Activated CD4-positive, alpha-beta memory T cell treated with anti-CD3 and anti-CD28 coated beads, Interleukin-2, amount 10 ng/mL, durations not matched to agents 7 days and 5 days (primary cell): Measurements from ENCODE around the gene MYOC. TPM values are rescaled to one million over a fixed set of nuclear protein-coding genes. Genes with fewer than 3 reads are reported as not detected.
"Not testable (repeated sequence)": the region's sequence is repeated elsewhere in the genome, so short reads cannot be mapped to it uniquely, and the experiment has no call there.

ENCODE experiments used
- CTCF ChIA-PET: fragments of 350-600 bp; sonication (Branson Sonifier 250); formaldehyde crosslinking; loops from one replicate; lab custom pipeline; 2021; ENCODE audit warnings: antibody characterized with exemption, inconsistent platforms; lab: Charles Lee
- POLR2A ChIA-PET: fragments of 350-600 bp; sonication (Branson Sonifier 250); formaldehyde crosslinking; loops from one replicate; lab custom pipeline; 2021; ENCODE audit warnings: antibody characterized with exemption; lab: Charles Lee
- DNase-seq: peaks from one replicate; pipeline ENCODE4 v3.0.0-alpha.2; 2020
- H3K27ac Mint-ChIP-seq: one replicate; pipeline ENCODE4 v1.8.0; 2021; ENCODE audit warnings: mild to moderate bottlenecking, mixed read lengths
- H3K27me3 Mint-ChIP-seq: one replicate; pipeline ENCODE4 v1.8.0; 2021; ENCODE audit warnings: mixed read lengths
- H3K36me3 Mint-ChIP-seq: one replicate; pipeline ENCODE4 v1.8.0; 2021; ENCODE audit warnings: low read depth, mixed read lengths
- H3K4me1 Mint-ChIP-seq: one replicate; pipeline ENCODE4 v1.8.0; 2021; ENCODE audit warnings: mixed read lengths
- H3K4me3 Mint-ChIP-seq: one replicate; pipeline ENCODE4 v1.8.0; 2021; ENCODE audit warnings: mild to moderate bottlenecking, mixed read lengths
- H3K9me3 Mint-ChIP-seq: one replicate; pipeline ENCODE4 v1.8.0; 2021; ENCODE audit warnings: mixed read lengths
- total RNA-seq, 2 experiments: library from RNA; stranded (reverse); gene quantifications; one replicate each; pipeline ENCODE4 v1.2.3, GENCODE V29; 2021

The MYOC gene
- total RNA-seq, 2 experiments from 2014 or later: not detected

GRCh38 chr1:171622152-171622462, 30.4 kb downstream of the MYOC start, which contains the start of gene MYOCOS:
TSS of gene MYOCOS (plus strand) at chr1:171622243. CDS start at chr1:171623884, 1,641 bp downstream.
- peaks cover 10% of the 10 kb centered on the region for H3K27me3 Mint-ChIP-seq
- H3K27ac Mint-ChIP-seq: no peak within 1 kb of the TSS
- H3K9me3 Mint-ChIP-seq: no peaks in the 10 kb centered on the region
- ChIA-PET POLR2A (no interaction called here), CTCF (interaction anchor here (1.1 kb wide), 1 partner anchor 93 kb away, joined by 3 read pairs; no protein-coding TSS in a partner anchor)
- no peak within 1 kb of the TSS for H3K4me3 Mint-ChIP-seq
- H3K4me1 Mint-ChIP-seq: no peaks in the 10 kb centered on the region
- no peaks in the 10 kb centered on the region for H3K36me3 Mint-ChIP-seq
- no peak for DNase-seq

GRCh38 chr1:171616586-171616985, 35.9 kb downstream of the MYOC start:
- no peak for DNase-seq
- Mint-ChIP-seq H3K4me3 (no peak overlapping the region), H3K36me3 (no peaks in the 10 kb centered on the region), H3K27me3 (peaks cover 10% of the 10 kb centered on the region), H3K27ac (no peak overlapping the region), H3K4me1 (no peaks in the 10 kb centered on the region), H3K9me3 (no peaks in the 10 kb centered on the region)
- ChIA-PET POLR2A (no interaction called here), CTCF (no interaction called here)

DNA sequence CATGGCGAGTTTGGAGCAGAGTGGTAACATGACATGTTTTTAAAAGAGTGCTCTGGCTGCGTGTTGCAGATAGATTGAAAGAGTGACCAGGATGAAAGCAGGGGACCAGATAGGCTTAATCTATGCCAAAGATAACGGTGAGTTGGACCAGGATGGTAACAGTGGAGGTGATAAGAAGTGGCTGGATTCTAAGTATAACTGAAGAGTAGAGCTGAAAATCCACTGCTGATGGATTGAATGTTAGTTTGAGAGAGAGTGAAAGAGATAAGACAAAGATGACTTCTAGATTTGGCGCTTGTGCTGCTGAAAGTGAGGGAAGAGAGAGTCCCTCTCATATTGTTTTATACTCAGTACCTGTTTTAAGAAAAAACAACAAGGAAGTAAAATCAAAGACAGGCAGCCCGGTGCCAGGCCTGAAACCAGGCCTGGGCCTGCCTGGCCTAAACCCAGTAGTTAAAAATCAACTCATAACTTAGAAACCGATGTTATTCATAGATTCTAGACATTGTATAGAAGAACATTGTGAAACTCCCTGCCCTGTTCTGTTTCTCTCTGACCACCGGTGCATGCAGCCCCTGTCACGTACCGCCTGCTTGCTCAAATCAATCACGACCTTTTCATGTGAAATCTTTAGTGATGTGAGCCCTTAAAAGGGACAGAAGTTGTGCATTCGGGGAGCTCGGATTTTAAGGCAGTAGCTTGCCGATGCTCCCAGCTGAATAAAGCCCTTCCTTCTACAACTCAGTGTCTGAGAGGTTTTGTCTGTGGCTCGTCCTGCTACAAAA, 37.2 kb downstream of the MYOC start:
- POLR2A ChIA-PET, H3K9me3 Mint-ChIP-seq, H3K4me3 Mint-ChIP-seq, H3K4me1 Mint-ChIP-seq, CTCF ChIA-PET, H3K27me3 Mint-ChIP-seq, H3K36me3 Mint-ChIP-seq, DNase-seq, H3K27ac Mint-ChIP-seq: not testable (repeated sequence)

GRCh38 chr1:171613282-171613681, 39.2 kb downstream of the MYOC start:
- H3K4me1 Mint-ChIP-seq: no peaks in the 10 kb centered on the region
- ChIA-PET POLR2A (no interaction called here), CTCF (no interaction called here)
- peaks cover 1% of the 10 kb centered on the region for H3K27me3 Mint-ChIP-seq
- no peak overlapping the region for H3K27ac Mint-ChIP-seq
- no peak for DNase-seq
- no peak overlapping the region for H3K4me3 Mint-ChIP-seq
- H3K36me3 Mint-ChIP-seq: no peaks in the 10 kb centered on the region
- H3K9me3 Mint-ChIP-seq: no peaks in the 10 kb centered on the region

DNA sequence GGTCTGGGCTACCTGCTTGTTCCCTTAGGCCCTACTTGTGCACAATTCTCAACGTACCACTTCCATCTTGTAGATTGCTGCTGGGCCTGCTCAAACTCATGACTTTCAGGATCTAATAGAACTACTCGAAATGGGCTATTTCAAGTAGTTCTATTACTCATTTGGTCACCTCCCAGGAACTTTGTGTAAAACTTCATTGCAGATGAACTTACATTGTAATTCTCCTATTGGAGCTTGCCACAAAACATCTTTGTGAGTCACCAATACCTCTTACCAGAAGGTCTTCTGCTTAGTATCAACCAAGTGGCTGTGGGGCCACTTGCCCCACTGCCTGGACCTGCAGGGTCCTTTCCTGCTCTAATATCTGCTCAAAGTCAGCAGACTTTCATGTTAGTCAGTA, 41.2 kb downstream of the MYOC start:
- Mint-ChIP-seq H3K27me3 (no peaks in the 10 kb centered on the region), H3K9me3 (no peaks in the 10 kb centered on the region), H3K36me3 (no peaks in the 10 kb centered on the region), H3K4me1 (no peaks in the 10 kb centered on the region), H3K27ac (no peak overlapping the region), H3K4me3 (no peak overlapping the region)
- no peak for DNase-seq
- CTCF ChIA-PET: no interaction called here
- POLR2A ChIA-PET: no interaction called here

GRCh38 chr1:171610385-171610784, 42.1 kb downstream of the MYOC start:
- H3K27ac Mint-ChIP-seq: no peak overlapping the region
- H3K4me1 Mint-ChIP-seq: no peaks in the 10 kb centered on the region
- ChIA-PET CTCF (no interaction called here), POLR2A (no interaction called here)
- H3K4me3 Mint-ChIP-seq: no peak overlapping the region
- no peaks in the 10 kb centered on the region for H3K36me3 Mint-ChIP-seq
- DNase-seq: no peak
- H3K9me3 Mint-ChIP-seq: no peaks in the 10 kb centered on the region
- no peaks in the 10 kb centered on the region for H3K27me3 Mint-ChIP-seq

DNA sequence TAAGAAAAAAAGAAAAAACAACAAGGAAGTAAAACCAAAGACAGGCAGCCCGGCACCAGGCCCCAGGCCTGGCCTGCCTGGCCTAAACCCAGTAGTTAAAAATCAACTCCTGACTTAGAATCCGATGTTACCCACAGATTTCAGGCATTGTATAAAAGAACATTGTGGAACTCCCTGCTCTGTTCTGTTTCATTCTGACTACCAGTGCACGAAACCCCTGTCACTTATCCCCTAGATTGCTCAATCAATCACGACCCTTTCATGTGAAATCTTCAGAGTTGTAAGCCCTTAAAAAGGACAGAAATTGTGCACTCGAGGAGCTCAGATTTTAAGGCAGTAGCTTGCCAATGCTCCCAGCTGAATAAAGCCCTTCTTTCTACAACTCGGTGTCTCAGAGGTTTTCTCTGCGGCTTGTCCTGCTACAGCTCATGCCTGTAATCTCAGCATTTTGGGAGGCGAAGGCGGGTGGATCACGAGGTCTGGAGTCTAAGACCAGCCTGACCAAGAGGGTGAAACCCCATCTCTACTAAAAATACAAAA, 46.0 kb downstream of the MYOC start:
- H3K36me3 Mint-ChIP-seq: no peaks in the 10 kb centered on the region
- DNase-seq: no peak
- POLR2A ChIA-PET: no interaction called here

GRCh38 chr1:171603042-171603441, 49.4 kb downstream of the MYOC start:
- H3K4me1 Mint-ChIP-seq, POLR2A ChIA-PET, H3K27me3 Mint-ChIP-seq, CTCF ChIA-PET, H3K4me3 Mint-ChIP-seq, DNase-seq, H3K27ac Mint-ChIP-seq, H3K36me3 Mint-ChIP-seq, H3K9me3 Mint-ChIP-seq: not testable (repeated sequence)

More for the DNA sequence above, 46.0 kb downstream of the MYOC start:
- H3K4me1 Mint-ChIP-seq: no peaks in the 10 kb centered on the region
- no peaks in the 10 kb centered on the region for H3K9me3 Mint-ChIP-seq
- H3K27ac Mint-ChIP-seq: no peak overlapping the region
- no peak overlapping the region for H3K4me3 Mint-ChIP-seq
- H3K27me3 Mint-ChIP-seq: no peaks in the 10 kb centered on the region
- CTCF ChIA-PET: interaction anchor here (1.3 kb wide), 1 partner anchor 14 kb away, joined by 3 read pairs; no protein-coding TSS in a partner anchor

GRCh38 chr1:171600862-171601261, 51.6 kb downstream of the MYOC start:
- DNase-seq: no peak
- no peaks in the 10 kb centered on the region for H3K4me1 Mint-ChIP-seq
- CTCF ChIA-PET: no interaction called here
- peaks cover 12% of the 10 kb centered on the region for H3K36me3 Mint-ChIP-seq
- no peaks in the 10 kb centered on the region for H3K9me3 Mint-ChIP-seq
- POLR2A ChIA-PET: no interaction called here
- H3K4me3 Mint-ChIP-seq: no peak overlapping the region
- H3K27ac Mint-ChIP-seq: no peak overlapping the region
- no peaks in the 10 kb centered on the region for H3K27me3 Mint-ChIP-seq

DNA sequence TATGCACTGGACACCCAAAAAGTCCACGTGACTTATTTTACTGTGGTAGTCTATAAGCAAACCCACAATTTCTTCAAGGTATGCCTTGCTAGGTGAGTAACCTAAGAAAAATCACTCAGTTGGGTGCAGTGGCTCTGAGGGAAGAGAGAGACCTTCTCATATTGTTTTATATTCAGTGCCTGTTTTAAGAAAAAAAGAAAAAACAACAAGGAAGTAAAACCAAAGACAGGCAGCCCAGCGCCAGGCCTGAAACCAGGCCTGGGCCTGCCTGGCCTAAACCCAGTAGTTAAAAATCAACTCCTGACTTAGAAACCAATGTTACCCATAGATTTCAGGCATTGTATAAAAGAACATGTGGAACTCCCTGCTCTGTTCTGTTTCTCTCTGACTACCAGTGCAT, 52.2 kb downstream of the MYOC start:
- POLR2A ChIA-PET, H3K27ac Mint-ChIP-seq, CTCF ChIA-PET, H3K9me3 Mint-ChIP-seq, DNase-seq, H3K27me3 Mint-ChIP-seq, H3K4me1 Mint-ChIP-seq, H3K4me3 Mint-ChIP-seq: not testable (repeated sequence)
- H3K36me3 Mint-ChIP-seq: peaks cover 14% of the 10 kb centered on the region

DNA sequence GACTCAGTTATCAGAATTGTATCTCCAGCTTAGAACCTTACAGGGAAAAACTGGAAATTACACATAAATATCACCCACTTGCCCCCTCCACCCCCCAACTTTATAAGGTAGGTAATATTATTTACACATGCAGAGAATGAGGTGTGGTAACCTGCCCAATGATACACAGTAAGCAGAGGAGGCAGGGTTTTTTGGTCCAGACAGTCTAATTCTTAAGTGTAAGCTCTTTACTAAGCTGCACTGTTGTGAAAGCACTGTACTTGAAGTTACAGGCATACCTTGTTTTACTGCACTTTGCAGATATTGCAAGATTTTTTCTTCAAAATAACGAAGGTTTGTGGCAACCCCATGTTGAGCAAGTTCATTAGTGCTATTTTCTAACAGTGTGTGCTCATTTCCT, 55.3 kb downstream of the MYOC start:
- CTCF ChIA-PET: interaction anchor here (0.7 to 1.6 kb wide), 2 partner anchors 39 to 112 kb away, joined by 3 to 5 read pairs; partner anchors contain the start of gene PRRC2C
- H3K4me3 Mint-ChIP-seq: no peak overlapping the region
- DNase-seq: no peak

DNA sequence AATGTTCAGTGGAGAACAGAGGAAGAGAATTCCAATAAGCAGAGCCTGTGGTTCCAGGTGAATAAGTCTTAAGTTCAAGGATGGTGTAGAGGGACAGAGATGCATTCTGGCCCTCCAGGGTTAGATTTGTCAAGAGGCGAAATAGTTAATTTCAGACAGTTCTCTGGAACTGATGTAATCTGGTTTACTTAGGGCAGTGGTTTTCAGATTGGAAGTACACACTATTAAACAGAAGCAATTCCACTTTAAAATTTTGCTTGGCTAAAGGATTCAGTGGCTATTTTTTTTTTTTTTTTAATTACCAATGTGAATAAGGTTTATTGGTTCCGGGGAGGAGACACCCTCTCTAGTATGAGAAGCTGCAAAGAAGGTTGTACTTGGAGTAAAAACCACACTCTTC, 55.8 kb downstream of the MYOC start:
- H3K4me3 Mint-ChIP-seq: no peak overlapping the region
- ChIA-PET CTCF (interaction anchor here (0.7 to 1.6 kb wide), 2 partner anchors 40 to 112 kb away, joined by 3 to 5 read pairs; partner anchors contain the start of gene PRRC2C), POLR2A (no interaction called here)
- no peaks in the 10 kb centered on the region for H3K9me3 Mint-ChIP-seq
- peaks cover 32% of the 10 kb centered on the region for H3K36me3 Mint-ChIP-seq
- H3K27ac Mint-ChIP-seq: no peak overlapping the region
- no peaks in the 10 kb centered on the region for H3K4me1 Mint-ChIP-seq
- no peak for DNase-seq
- no peaks in the 10 kb centered on the region for H3K27me3 Mint-ChIP-seq

More for the DNA sequence above, 55.3 kb downstream of the MYOC start:
- H3K27me3 Mint-ChIP-seq: no peaks in the 10 kb centered on the region
- no peaks in the 10 kb centered on the region for H3K4me1 Mint-ChIP-seq
- POLR2A ChIA-PET: no interaction called here
- peaks cover 27% of the 10 kb centered on the region for H3K36me3 Mint-ChIP-seq
- H3K9me3 Mint-ChIP-seq: no peaks in the 10 kb centered on the region
- no peak overlapping the region for H3K27ac Mint-ChIP-seq

GRCh38 chr1:171596119-171596518, 56.4 kb downstream of the MYOC start:
- no peak overlapping the region for H3K27ac Mint-ChIP-seq
- ChIA-PET CTCF (interaction anchor here (1.6 kb wide), 1 partner anchor 111 kb away, joined by 5 read pairs; the partner anchor contains the start of gene PRRC2C), POLR2A (interaction anchor here (1.0 kb wide), 1 partner anchor 111 kb away, joined by 4 read pairs; the partner anchor contains the start of gene PRRC2C)

More at GRCh38 chr1:171596119-171596518, 56.4 kb downstream of the MYOC start:
- Mint-ChIP-seq H3K36me3 (peaks cover 37% of the 10 kb centered on the region), H3K4me3 (no peak overlapping the region), H3K9me3 (no peaks in the 10 kb centered on the region), H3K4me1 (no peaks in the 10 kb centered on the region), H3K27me3 (no peaks in the 10 kb centered on the region)
- DNase-seq: no peak
